GM12878 (cell line): ENCODE measurements around the gene KCNK5. TPM values are rescaled to one million over a fixed set of nuclear protein-coding genes. Genes with fewer than 3 reads are reported as not detected.

Experiments
- ATAC-seq: fragments of 200-7000 bp; cut with Tn5 transposase; 3 replicates; pipeline ENCODE4 v1.9.1; 2020; ENCODE audit warnings: mild to moderate bottlenecking, moderate library complexity
- BruUV-seq: library from RNA; stranded (reverse); fragments of 400-500 nt; replicated peaks from 2 replicates; lab custom pipeline; 2021; lab: Mats Ljungman, UMichigan
- CTCF ChIA-PET: fragments of 300-600 bp; sonication (Branson Sonifier 250); formaldehyde crosslinking; extraction: SDS; loops from one replicate; lab custom pipeline; 2021; ENCODE audit warnings: inconsistent platforms; lab: Yijun Ruan, JAX
- POLR2A ChIA-PET: fragments of 350-600 bp; formaldehyde crosslinking; extraction: SDS; loops from one replicate; lab custom pipeline; 2021; ENCODE audit warnings: inconsistent platforms; lab: Charles Lee
- RAD21 ChIA-PET: fragments of 300-600 bp; sonication (Branson Sonifier 250); formaldehyde crosslinking; loops from one replicate; lab custom pipeline; 2023; ENCODE audit warnings: antibody characterized with exemption; ENCODE audit not compliant: unreplicated experiment; lab: Charles Lee
- SMC1A ChIA-PET: fragments of 300-600 bp; sonication (Branson Sonifier 250); formaldehyde crosslinking; loops from one replicate; lab custom pipeline; 2023; ENCODE audit not compliant: unreplicated experiment, uncharacterized antibody; lab: Charles Lee
- DNase-seq: peaks from one replicate; pipeline ENCODE4 v3.0.0-alpha.2; 2011; ENCODE audit warnings: low read depth, low spot score
- FAIRE-seq: peaks from 3 replicates; lab custom pipeline; 2011; peaks lifted over from hg19 to GRCh38; lab: Jason Lieb, UNC
- H2AFZ ChIP-seq: 2 replicates; pipeline ENCODE4 v1.6.0; 2011; ENCODE audit warnings: low read depth, low read length, control low read depth; ENCODE audit not compliant: control insufficient read depth
- H3K27ac ChIP-seq: 2 replicates; pipeline ENCODE4 v1.5.1; 2011; ENCODE audit warnings: control low read depth; ENCODE audit not compliant: control insufficient read depth, insufficient read depth
- H3K27me3 ChIP-seq, 2 experiments: replicated peaks in 1 of 2; 2 replicates each; pipeline versions ENCODE4 v1.6.0 to v1.6.1; 2011; ENCODE audit warnings: low read length in 1 of 2; ENCODE audit not compliant: control insufficient read depth in 2 of 2, insufficient read depth in 2 of 2
- H3K36me3 ChIP-seq, 2 experiments: 2 replicates each; pipeline ENCODE4 v1.5.1; 2011; ENCODE audit warnings: low read length in 1 of 2; ENCODE audit not compliant: control insufficient read depth in 2 of 2, insufficient read depth in 2 of 2
- H3K4me1 ChIP-seq: 2 replicates; pipeline ENCODE4 v1.6.1; 2011; ENCODE audit warnings: mild to moderate bottlenecking, low read length, moderate library complexity, mixed read lengths; ENCODE audit not compliant: control insufficient read depth, insufficient read depth
- H3K4me2 ChIP-seq: 2 replicates; pipeline ENCODE4 v1.6.0; 2011; ENCODE audit warnings: control low read depth; ENCODE audit not compliant: control insufficient read depth, insufficient read depth
- H3K4me3 ChIP-seq: fragments of 200-600 bp; sonication (generic); 2 replicates; pipeline ENCODE4 v1.5.1; 2016
- H3K79me2 ChIP-seq: 2 replicates; pipeline ENCODE4 v1.6.0; 2011; ENCODE audit warnings: low read length; ENCODE audit not compliant: control insufficient read depth, insufficient read depth
- H3K9ac ChIP-seq: 2 replicates; pipeline ENCODE4 v1.8.0; 2011; ENCODE audit warnings: low read length, control low read depth, mixed read lengths; ENCODE audit not compliant: control insufficient read depth, insufficient read depth
- H3K9me3 ChIP-seq: replicated peaks from 3 replicates; pipeline ENCODE4 v1.5.1; 2011; ENCODE audit warnings: mild to moderate bottlenecking, low read length; ENCODE audit not compliant: control insufficient read depth, insufficient read depth
- H4K20me1 ChIP-seq: 2 replicates; pipeline ENCODE4 v1.6.0; 2011; ENCODE audit not compliant: control insufficient read depth, insufficient read depth
- BHLHE40 ChIP-seq, 2 experiments: fragments of 450-650 bp in 1 of 2; IDR thresholded peaks; 2 replicates each; pipeline ENCODE4 v1.6.1; 2011 to 2017; ENCODE audit warnings: low read depth in 2 of 2, borderline replicate concordance in 1 of 2, improper control_type of control experiment in 1 of 2, low read length in 1 of 2, mild to moderate bottlenecking in 1 of 2
- CUX1 ChIP-seq: IDR thresholded peaks from 2 replicates; pipeline ENCODE4 v1.6.1; 2012; ENCODE audit warnings: improper control_type of control experiment, low read depth, low read length; ENCODE audit not compliant: insufficient replicate concordance
- FOXK2 ChIP-seq: fragments of 450-650 bp; IDR thresholded peaks from 2 replicates; pipeline ENCODE4 v1.6.1; 2017; ENCODE audit warnings: mild to moderate bottlenecking, moderate library complexity
- IRF4 ChIP-seq: IDR thresholded peaks from 2 replicates; pipeline ENCODE4 v1.6.1; 2011; ENCODE audit warnings: low read depth, low read length
- NFXL1 ChIP-seq: fragments of 450-650 bp; IDR thresholded peaks from 2 replicates; pipeline ENCODE4 v1.6.1; 2017; ENCODE audit warnings: antibody characterized with exemption, mild to moderate bottlenecking, borderline replicate concordance
- NFYB ChIP-seq: IDR thresholded peaks from 2 replicates; pipeline ENCODE4 v1.6.1; 2011; ENCODE audit warnings: low read depth, mild to moderate bottlenecking, low read length, improper control_type of control experiment, moderate library complexity; ENCODE audit not compliant: insufficient read depth
- PML ChIP-seq: IDR thresholded peaks from 2 replicates; pipeline ENCODE4 v1.6.1; 2012; ENCODE audit warnings: low read length, inconsistent platforms
- SIX5 ChIP-seq: IDR thresholded peaks from 2 replicates; pipeline ENCODE4 v1.6.1; 2011; ENCODE audit warnings: mild to moderate bottlenecking, low read depth, low read length, moderate library complexity; ENCODE audit not compliant: severe bottlenecking
- SUZ12 ChIP-seq: fragments of 200-600 bp; sonication (generic); IDR thresholded peaks from one replicate; pipeline ENCODE4 v1.6.1; 2018; ENCODE audit warnings: antibody characterized with exemption, mild to moderate bottlenecking; ENCODE audit not compliant: unreplicated experiment
- YY1 ChIP-seq: IDR thresholded peaks from 2 replicates; pipeline ENCODE4 v1.6.1; 2011; ENCODE audit warnings: low read depth, mild to moderate bottlenecking, low read length
- ZNF622 ChIP-seq: fragments of 450-650 bp; IDR thresholded peaks from 2 replicates; pipeline ENCODE4 v1.6.1; 2017; ENCODE audit warnings: mild to moderate bottlenecking, inconsistent platforms
- WGBS: methylation state at CpG from one replicate; pipeline ENCODE4 v1.1.6; 2016; ENCODE audit warnings: low lambda C conversion rate; ENCODE audit not compliant: insufficient replicate concordance, insufficient coverage; ENCODE audit errors: missing lambda C conversion rate; 5-methylcytosine and 5-hydroxymethylcytosine counted together
- in situ Hi-C: fragments of 300-500 bp; cut with MboI; formaldehyde crosslinking; loops from 9 replicates; pipeline ENCODE4 v1.14.3; 2018; ENCODE audit warnings: mixed read lengths
- intact Hi-C: fragments of 100-400 bp; cut with micrococcal nuclease; formaldehyde crosslinking; loops from one replicate; pipeline ENCODE4 v1.14.2; 2022; ENCODE audit not compliant: unreplicated experiment
- polyA plus RNA-seq, 11 experiments: library from polyadenylated mRNA; depleted of rRNA in 4 of 11; unstranded in 6 of 11; stranded (reverse) in 5 of 11; fragments of >200 nt; fragmentation: Nextera tagmentation in 4 of 11; fragmentation: Illumina TruSeq in 1 of 11; extraction: Ambion mirVana in 4 of 11; extraction: Trizol in 1 of 11; gene quantifications; 1 replicate in 1 of 11; 2 replicates in 10 of 11; pipeline versions ENCODE4 v1.2.1 to v1.2.3, GENCODE V29; 2011 to 2016; ENCODE audit warnings: inconsistent platforms in 2 of 11, missing spikeins in 2 of 11, low read depth in 1 of 11
- total RNA-seq, 4 experiments: library from RNA; depleted of rRNA in 3 of 4; stranded (reverse); fragments of >200 nt in 3 of 4; fragmentation: Illumina TruSeq in 1 of 4; extraction: Trizol in 1 of 4; gene quantifications; 2 replicates each; pipeline versions ENCODE4 v1.2.1 to v1.2.3, GENCODE V29; 2013 to 2021
- TF ChIP-seq, protein P1 (sequence below): fragments of 450-650 bp; formaldehyde crosslinking; IDR thresholded peaks from 2 replicates; pipeline ENCODE4 v1.4.0; 2022; ENCODE audit warnings: mild to moderate bottlenecking, moderate library complexity
- TF ChIP-seq, protein P2 (sequence below): fragments of 450-650 bp; IDR thresholded peaks from 2 replicates; pipeline ENCODE4 v1.6.1; 2014; ENCODE audit warnings: mild to moderate bottlenecking

Gene KCNK5
- total and polyA plus RNA-seq, 10 of the 15 experiments (the other 5 are each of a cell fraction or from before 2014, with no cell fraction given): 0.11 to 4.2 (median 2.1) TPM

GRCh38 chr6:39151211-39151610 is 78.1 kb downstream of the KCNK5 start (continued):
- TF ChIP-seq PML (no peak), NFXL1 (no peak), IRF4 (no peak), BHLHE40 (IDR thresholded peaks at IDR 0.05; ENCODE audit: borderline replicate concordance in 1 of 2, low read depth in 2 of 2, low read length in 1 of 2) (no peak), SIX5 (no peak), YY1 (no peak), NFYB (no peak)
- TF ChIP-seq, all 136 proteins: peak for 0

DNA sequence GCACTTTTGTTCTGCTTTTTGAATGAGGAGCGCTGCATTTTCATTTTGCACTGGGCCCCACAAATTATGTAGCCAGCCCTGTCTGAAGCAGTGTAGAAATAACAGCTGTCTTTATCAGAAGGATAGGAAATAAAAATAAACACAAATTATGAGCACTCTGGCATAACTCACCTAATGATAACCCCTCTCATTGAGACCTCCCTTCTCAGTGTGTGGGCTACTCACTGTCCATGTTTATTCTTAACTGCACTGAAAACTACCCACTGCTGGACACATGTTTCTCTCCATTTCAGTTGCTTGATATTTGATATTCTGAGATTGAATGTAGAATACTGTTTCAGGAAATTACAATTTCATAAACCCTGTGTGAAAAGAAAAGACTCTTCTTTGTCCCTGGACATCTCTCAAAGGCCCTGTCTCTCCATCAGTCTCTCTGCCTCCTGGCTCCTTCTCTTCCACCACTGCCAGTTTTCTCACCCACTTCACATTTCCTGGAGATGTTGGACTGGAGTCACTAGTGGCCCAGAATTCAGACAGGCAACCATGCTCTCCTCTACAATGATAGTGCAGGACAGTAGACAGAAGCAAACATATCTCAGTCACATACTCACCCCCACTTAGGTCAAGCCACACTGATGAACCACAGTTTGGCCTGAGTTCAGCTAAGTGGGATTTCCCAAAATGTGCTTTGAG is 84.6 kb downstream of the KCNK5 start:
- ChIA-PET RAD21 (no interaction called here), CTCF (no interaction called here), POLR2A (no interaction called here), SMC1A (no interaction called here)
- Histone ChIP-seq H4K20me1 (no peaks in the 10 kb centered on the region), H3K9ac (no peak overlapping the region), H3K27ac (no peak overlapping the region), H3K79me2 (no peaks in the 10 kb centered on the region), H3K9me3 (no peaks in the 10 kb centered on the region), H2AFZ (no peak overlapping the region), H3K4me3 (no peak overlapping the region), H3K4me2 (no peak overlapping the region), H3K4me1 (no peaks in the 10 kb centered on the region), H3K27me3 (no peaks in the 10 kb centered on the region), H3K36me3 (no peaks in the 10 kb centered on the region)
- no TSS peak for BruUV-seq
- no peak for FAIRE-seq
- in situ Hi-C loops (no loop called here), intact Hi-C loops (no loop called here)
- 92% methylated on average over 1 of the region's 1 CpG for WGBS
- no peak for ATAC-seq
- DNase-seq: no peak
- TF ChIP-seq FOXK2 (no peak), CUX1 (no peak), ZNF622 (no peak), SUZ12 (no peak)
- TF ChIP-seq, protein P1, sequence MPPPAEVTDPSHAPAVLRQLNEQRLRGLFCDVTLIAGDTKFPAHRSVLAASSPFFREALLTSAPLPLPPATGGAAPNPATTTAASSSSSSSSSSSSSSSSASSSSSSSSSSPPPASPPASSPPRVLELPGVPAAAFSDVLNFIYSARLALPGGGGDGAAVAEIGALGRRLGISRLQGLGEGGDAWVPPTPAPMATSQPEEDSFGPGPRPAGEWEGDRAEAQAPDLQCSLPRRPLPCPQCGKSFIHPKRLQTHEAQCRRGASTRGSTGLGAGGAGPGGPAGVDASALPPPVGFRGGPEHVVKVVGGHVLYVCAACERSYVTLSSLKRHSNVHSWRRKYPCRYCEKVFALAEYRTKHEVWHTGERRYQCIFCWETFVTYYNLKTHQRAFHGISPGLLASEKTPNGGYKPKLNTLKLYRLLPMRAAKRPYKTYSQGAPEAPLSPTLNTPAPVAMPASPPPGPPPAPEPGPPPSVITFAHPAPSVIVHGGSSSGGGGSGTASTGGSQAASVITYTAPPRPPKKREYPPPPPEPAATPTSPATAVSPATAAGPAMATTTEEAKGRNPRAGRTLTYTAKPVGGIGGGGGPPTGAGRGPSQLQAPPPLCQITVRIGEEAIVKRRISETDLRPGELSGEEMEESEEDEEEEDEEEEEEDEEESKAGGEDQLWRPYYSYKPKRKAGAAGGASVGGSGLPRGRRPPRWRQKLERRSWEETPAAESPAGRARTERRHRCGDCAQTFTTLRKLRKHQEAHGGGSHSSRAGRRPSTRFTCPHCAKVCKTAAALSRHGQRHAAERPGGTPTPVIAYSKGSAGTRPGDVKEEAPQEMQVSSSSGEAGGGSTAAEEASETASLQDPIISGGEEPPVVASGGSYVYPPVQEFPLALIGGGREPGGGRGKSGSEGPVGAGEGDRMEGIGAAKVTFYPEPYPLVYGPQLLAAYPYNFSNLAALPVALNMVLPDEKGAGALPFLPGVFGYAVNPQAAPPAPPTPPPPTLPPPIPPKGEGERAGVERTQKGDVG (CRISPR knock-in tag): no peak
- TF ChIP-seq, protein P2, sequence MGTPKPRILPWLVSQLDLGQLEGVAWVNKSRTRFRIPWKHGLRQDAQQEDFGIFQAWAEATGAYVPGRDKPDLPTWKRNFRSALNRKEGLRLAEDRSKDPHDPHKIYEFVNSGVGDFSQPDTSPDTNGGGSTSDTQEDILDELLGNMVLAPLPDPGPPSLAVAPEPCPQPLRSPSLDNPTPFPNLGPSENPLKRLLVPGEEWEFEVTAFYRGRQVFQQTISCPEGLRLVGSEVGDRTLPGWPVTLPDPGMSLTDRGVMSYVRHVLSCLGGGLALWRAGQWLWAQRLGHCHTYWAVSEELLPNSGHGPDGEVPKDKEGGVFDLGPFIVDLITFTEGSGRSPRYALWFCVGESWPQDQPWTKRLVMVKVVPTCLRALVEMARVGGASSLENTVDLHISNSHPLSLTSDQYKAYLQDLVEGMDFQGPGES: no peak
